ENCODE measurements around the gene IPO8. TPM values are rescaled to one million over a fixed set of nuclear protein-coding genes. Genes with fewer than 3 reads are reported as not detected.

The IPO8 gene
- 22.3 and 27.9 TPM in 2 replicates for total RNA-seq (2014; rRNA removed; shearing (Covaris generic))

- peak; percentile 96 for DNase-seq (ENCODE audit: low read depth)
These were observed at the start of gene IPO8 for GRCh38 chr12:30695199-30696102. IPO8 (minus strand) TSS chr12:30695869; CDS start chr12:30695647, 222 bp downstream.

GRCh38 chr12:30744321-30744720, 48.7 kb upstream of the IPO8 start:
- no peak for DNase-seq (ENCODE audit: low read depth)

- no peak for DNase-seq (ENCODE audit: low read depth)
These were observed 44.6 kb upstream of the IPO8 start for GRCh38 chr12:30740274-30740673.

GRCh38 chr12:30739020-30739419, 43.4 kb upstream of the IPO8 start:
- DNase-seq (ENCODE audit: low read depth), result no peak

- no peak for DNase-seq (ENCODE audit: low read depth)
These were observed 37.4 kb upstream of the IPO8 start for GRCh38 chr12:30732954-30733637.

GRCh38 chr12:30730011-30730410, 34.3 kb upstream of the IPO8 start:
- no peak for DNase-seq (ENCODE audit: low read depth)

- no peak for DNase-seq (ENCODE audit: low read depth)
These were observed 33.9 kb upstream of the IPO8 start for GRCh38 chr12:30729547-30729946.

- DNase-seq (ENCODE audit: low read depth), result no peak
These were observed 31.0 kb upstream of the IPO8 start for GRCh38 chr12:30726647-30727046.

- DNase-seq (ENCODE audit: low read depth), result peak; percentile 63
These were observed 30.1 kb upstream of the IPO8 start for GRCh38 chr12:30725739-30726138.

- peak; percentile 4 for DNase-seq (ENCODE audit: low read depth)
These were observed 23.4 kb upstream of the IPO8 start for GRCh38 chr12:30719060-30719459.

- DNase-seq (ENCODE audit: low read depth), result no peak
These were observed 12.1 kb upstream of the IPO8 start for GRCh38 chr12:30707613-30708342.

- DNase-seq (ENCODE audit: low read depth), result no peak
These were observed 10.8 kb upstream of the IPO8 start for GRCh38 chr12:30706476-30706875.

GRCh38 chr12:30701056-30701455, 5.4 kb upstream of the IPO8 start:
- no peak for DNase-seq (ENCODE audit: low read depth)

GRCh38 chr12:30700216-30700900, 4.7 kb upstream of the IPO8 start:
- no peak for DNase-seq (ENCODE audit: low read depth)

- DNase-seq (ENCODE audit: low read depth), result no peak
These were observed 2.7 kb upstream of the IPO8 start for GRCh38 chr12:30698346-30698745.

GRCh38 chr12:30696943-30697342, 1.3 kb upstream of the IPO8 start:
- no peak for DNase-seq (ENCODE audit: low read depth)

GRCh38 chr12:30696486-30696885, 817 bp upstream of the IPO8 start:
- DNase-seq (ENCODE audit: low read depth), result no peak

GRCh38 chr12:30696103-30696408, 387 bp upstream of the IPO8 start:
- DNase-seq (ENCODE audit: low read depth), result no peak

GRCh38 chr12:30694412-30695198, 1.1 kb downstream of the IPO8 start:
- DNase-seq (ENCODE audit: low read depth), result peak; percentile 63

- DNase-seq (ENCODE audit: low read depth), result peak; percentile 34
These were observed 3.2 kb downstream of the IPO8 start for GRCh38 chr12:30692470-30692869.

Measured in Daoy (cell line).